Mesodermal cell (in vitro differentiated cells): Measurements from ENCODE around the gene ANKRD11.
"Not testable (repeated sequence)": the region's sequence is repeated elsewhere in the genome, so short reads cannot be mapped to it uniquely, and the experiment has no call there.

Source experiments
- H3K27ac ChIP-seq: 2 replicates; pipeline ENCODE4 v1.7.0; 2013; ENCODE audit warnings: mild to moderate bottlenecking, low read depth, low read length, moderate library complexity; ENCODE audit not compliant: severe bottlenecking
- H3K36me3 ChIP-seq: 2 replicates; pipeline ENCODE4 v1.7.1; 2013; ENCODE audit warnings: mild to moderate bottlenecking, low read length, moderate library complexity; ENCODE audit not compliant: control insufficient read depth, insufficient read depth
- H3K4me1 ChIP-seq: one replicate; pipeline ENCODE4 v1.7.1; 2013; ENCODE audit warnings: mild to moderate bottlenecking, low read length; ENCODE audit not compliant: insufficient read depth, control insufficient read depth, poor library complexity, severe bottlenecking
- H3K4me3 ChIP-seq: 2 replicates; pipeline ENCODE4 v1.7.0; 2013; ENCODE audit warnings: low read length, control low read depth, mild to moderate bottlenecking; ENCODE audit not compliant: insufficient read depth, poor library complexity, severe bottlenecking; ENCODE audit errors: extremely low read depth
- H3K9me3 ChIP-seq: 2 replicates; pipeline ENCODE4 v1.7.1; 2013; ENCODE audit warnings: mild to moderate bottlenecking, low read length, moderate library complexity; ENCODE audit not compliant: control insufficient read depth
- WGBS, 2 experiments: methylation state at CpG; one replicate each; pipeline ENCODE4 v1.1.5; 2013; ENCODE audit warnings: missing lambda C conversion rate in 2 of 2; ENCODE audit not compliant: insufficient coverage in 2 of 2; 5-methylcytosine and 5-hydroxymethylcytosine counted together

ANKRD11 gene

DNA sequence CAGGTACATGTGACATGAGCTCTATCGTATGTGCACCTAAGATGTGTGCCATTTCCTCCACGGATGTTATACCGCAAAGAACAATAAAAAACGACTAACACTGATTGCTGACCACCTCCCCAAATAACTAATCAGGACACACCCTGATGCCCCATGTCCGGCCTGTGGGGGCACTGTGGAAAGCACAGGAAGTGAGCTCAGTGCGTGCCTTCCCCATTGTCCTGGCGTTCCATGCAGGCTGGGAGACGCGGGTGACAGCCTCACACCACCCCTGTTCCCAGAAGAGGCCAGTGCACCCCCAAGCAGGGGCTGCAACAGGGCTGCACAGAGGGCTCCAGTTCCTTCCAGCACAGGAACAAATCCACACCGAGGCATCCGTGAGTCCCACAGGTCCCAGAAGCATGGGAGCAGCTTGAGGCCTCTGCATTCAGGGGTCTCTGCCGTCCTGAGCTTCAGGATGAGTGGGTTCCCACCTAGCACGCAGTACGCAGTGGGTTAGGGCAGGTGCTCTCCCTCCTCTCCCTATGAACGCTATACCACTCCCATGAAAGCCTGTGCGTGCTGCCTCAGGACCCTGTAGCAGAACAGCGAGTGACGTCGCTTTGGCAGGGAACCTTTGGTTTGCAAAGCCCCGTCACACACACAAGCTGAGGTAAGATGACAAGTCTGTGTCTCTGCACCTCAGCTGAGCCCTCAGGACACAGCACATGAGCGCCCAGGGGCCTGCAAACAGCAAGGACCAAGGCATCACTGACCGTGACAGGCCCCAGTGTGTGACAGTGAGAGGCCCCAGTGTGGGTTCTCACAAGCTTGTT is 155.2 kb downstream of the ANKRD11 start:
- no peak overlapping the region for H3K27ac ChIP-seq
- no peak overlapping the region for H3K4me3 ChIP-seq
- no peaks in the 10 kb centered on the region for H3K9me3 ChIP-seq
- 94 to 95% methylated on average over 21 of the region's 22 CpGs for WGBS, 2 experiments
- peaks cover 26% of the 10 kb centered on the region for H3K4me1 ChIP-seq
- H3K36me3 ChIP-seq: peaks cover 7% of the 10 kb centered on the region

DNA sequence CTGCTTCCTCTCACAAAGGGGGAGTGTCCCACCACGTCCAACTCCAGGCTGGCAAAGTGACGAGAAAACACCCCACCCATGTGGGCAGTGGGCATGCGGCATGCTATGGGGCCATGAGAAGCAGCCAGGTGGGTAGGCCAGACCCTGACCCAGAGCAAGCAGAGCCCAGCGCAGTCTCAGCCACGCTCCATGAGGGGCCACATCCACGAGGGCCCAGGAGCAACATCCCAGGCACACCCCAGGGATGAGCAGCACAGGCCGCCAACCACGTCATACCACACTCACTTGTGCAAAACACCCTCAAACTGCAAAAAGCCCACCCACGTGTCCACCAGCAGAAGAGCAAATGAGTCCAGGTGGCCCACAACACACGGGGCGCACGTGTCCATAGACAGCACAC is 155.9 kb downstream of the ANKRD11 start:
- H3K9me3 ChIP-seq: no peaks in the 10 kb centered on the region
- H3K36me3 ChIP-seq: peaks cover 7% of the 10 kb centered on the region
- H3K27ac ChIP-seq: peak overlapping the region; percentile 60
- peaks cover 27% of the 10 kb centered on the region for H3K4me1 ChIP-seq
- WGBS, 2 experiments: 91 to 95% methylated on average over 9 to 11 of the region's 12 CpGs
- H3K4me3 ChIP-seq: no peak overlapping the region

DNA sequence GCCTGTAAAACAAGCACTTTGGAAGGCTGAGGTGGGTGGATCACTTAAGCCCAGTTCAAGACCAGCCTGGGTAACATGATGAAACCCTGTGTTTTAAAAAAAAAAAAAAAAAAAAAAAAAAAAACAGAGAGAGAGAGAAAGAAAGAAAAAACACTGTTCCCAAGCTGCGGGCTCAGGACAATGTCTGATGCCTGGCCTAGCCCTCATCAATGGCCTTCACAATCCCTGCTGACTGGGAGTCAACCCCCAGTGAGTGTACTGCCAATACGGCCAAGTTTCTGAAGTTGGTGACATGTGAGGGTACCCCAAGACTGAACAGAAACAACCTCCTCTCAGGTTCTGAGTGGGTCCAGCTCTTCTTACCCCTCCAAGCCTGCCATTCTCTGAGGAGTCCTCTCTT is 156.3 kb downstream of the ANKRD11 start:
- WGBS, 2 experiments: 86% methylated on average over 1 of the region's 2 CpGs; no CpG with 5 or more reads in 1 of the 2 experiments
- Histone ChIP-seq H3K4me3 (no peak overlapping the region), H3K27ac (peak overlapping the region; percentile 60), H3K36me3 (peaks cover 8% of the 10 kb centered on the region), H3K9me3 (no peaks in the 10 kb centered on the region), H3K4me1 (peaks cover 31% of the 10 kb centered on the region)

- Histone ChIP-seq H3K27ac (peak overlapping the region; percentile 19), H3K4me1 (peaks cover 35% of the 10 kb centered on the region)
- not testable (repeated sequence) for H3K4me3 ChIP-seq, H3K36me3 ChIP-seq, H3K9me3 ChIP-seq
- WGBS, 2 experiments: 70 to 81% methylated on average over 7 to 8 of the region's 13 CpGs
These were observed 156.9 kb downstream of the ANKRD11 start for GRCh38 chr16:89333401-89334001.

GRCh38 chr16:89332902-89333245 is 157.5 kb downstream of the ANKRD11 start:
- H3K9me3 ChIP-seq: no peaks in the 10 kb centered on the region
- H3K4me1 ChIP-seq: peaks cover 37% of the 10 kb centered on the region
- no peak overlapping the region for H3K4me3 ChIP-seq
- H3K36me3 ChIP-seq: peaks cover 15% of the 10 kb centered on the region
- WGBS, 2 experiments: 57 to 62% methylated on average over 7 of the region's 7 CpGs
- H3K27ac ChIP-seq: peak overlapping the region; percentile 57

DNA sequence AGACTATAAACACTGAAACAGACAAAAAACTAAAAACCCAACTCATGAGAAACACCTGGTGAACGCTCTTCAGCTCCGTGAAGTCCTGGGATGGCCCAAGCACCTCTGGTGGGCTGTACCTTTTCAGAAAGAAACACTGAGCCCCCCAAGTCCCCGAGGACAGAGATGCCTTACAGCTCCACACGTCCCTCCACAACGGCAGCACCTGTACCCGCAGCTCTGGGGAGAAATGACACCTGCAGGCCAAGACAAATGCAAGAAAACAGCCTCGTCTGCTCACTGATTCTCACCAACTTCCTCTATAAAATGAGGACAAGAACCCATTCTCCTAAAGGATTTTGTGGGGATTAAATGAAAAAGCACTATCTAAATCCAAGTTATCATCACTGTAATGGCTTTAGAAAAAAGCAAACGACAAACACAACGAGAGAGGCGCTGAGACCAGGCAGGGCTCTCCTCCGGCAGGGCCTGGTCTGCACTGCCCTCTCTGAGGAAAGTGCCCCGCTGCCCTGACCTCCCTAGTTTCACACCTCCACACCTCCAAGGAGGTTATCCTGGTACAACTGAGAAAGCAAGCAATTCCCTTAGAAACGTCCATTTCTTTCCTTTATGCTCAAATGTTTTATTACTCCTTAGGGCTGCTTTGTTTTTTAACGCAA is 158.0 kb downstream of the ANKRD11 start:
- H3K9me3 ChIP-seq: no peaks in the 10 kb centered on the region
- H3K27ac ChIP-seq: peak overlapping the region; percentile 57
- no peak overlapping the region for H3K4me3 ChIP-seq
- H3K4me1 ChIP-seq: peaks cover 37% of the 10 kb centered on the region
- WGBS, 2 experiments: 89 to 91% methylated on average over 10 to 13 of the region's 14 CpGs
- peaks cover 15% of the 10 kb centered on the region for H3K36me3 ChIP-seq

GRCh38 chr16:89331371-89332109 is 158.8 kb downstream of the ANKRD11 start:
- no peak overlapping the region for H3K27ac ChIP-seq
- H3K4me1 ChIP-seq: peaks cover 42% of the 10 kb centered on the region
- 96% methylated on average over 8 to 12 of the region's 14 CpGs for WGBS, 2 experiments
- peaks cover 15% of the 10 kb centered on the region for H3K36me3 ChIP-seq
- H3K9me3 ChIP-seq: no peaks in the 10 kb centered on the region
- no peak overlapping the region for H3K4me3 ChIP-seq

DNA sequence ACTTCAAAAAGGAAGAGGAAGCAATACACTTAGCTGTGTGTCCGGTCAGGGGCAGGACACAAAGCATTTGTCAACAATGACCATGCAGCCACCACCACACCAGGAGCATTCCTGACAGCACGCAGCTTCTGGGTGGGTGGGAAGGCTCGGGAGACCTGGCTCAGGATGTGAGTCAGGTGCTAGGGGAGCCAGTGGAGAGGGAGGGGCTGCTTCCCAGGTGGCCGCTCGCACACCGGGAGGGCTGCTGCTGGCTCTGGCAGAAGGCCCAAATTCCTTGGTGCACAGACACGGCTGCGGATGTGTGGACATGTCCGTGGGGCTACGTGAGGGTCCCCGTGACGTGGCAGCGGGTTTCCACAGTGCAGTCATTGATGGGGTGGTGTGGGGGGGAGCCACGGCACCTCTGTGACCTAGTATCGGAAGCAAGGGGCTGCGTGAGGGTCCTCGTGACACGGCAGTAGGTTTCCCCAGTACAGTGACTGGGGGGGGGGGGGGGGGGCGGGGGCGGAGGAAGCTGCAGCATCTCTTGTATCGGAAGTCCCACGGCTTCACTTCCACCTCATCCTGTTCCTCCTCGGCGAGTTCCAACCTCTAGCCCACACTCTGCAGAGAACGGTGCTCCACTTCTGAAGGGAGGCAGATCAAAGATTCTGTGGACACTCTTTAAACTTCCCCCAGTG is 160.0 kb downstream of the ANKRD11 start:
- H3K36me3 ChIP-seq: peaks cover 12% of the 10 kb centered on the region
- H3K4me1 ChIP-seq: peaks cover 51% of the 10 kb centered on the region
- peak overlapping the region; percentile 23 for H3K27ac ChIP-seq
- H3K9me3 ChIP-seq: no peaks in the 10 kb centered on the region
- 89 to 94% methylated on average over 14 of the region's 25 CpGs for WGBS, 2 experiments
- no peak overlapping the region for H3K4me3 ChIP-seq

GRCh38 chr16:89329830-89330176 is 160.6 kb downstream of the ANKRD11 start:
- WGBS, 2 experiments: 93 to 100% methylated on average over 2 of the region's 4 CpGs

More at GRCh38 chr16:89329830-89330176, 160.6 kb downstream of the ANKRD11 start:
- peaks cover 51% of the 10 kb centered on the region for H3K4me1 ChIP-seq
- not testable (repeated sequence) for H3K9me3 ChIP-seq, H3K27ac ChIP-seq, H3K4me3 ChIP-seq
- peaks cover 13% of the 10 kb centered on the region for H3K36me3 ChIP-seq
